Smooth muscle cell of the brain vasculature (primary cell): ENCODE results near the gene POU2AF1.

Experiments used
- DNase-seq: peaks from one replicate; pipeline ENCODE4 v3.0.0-alpha.2; 2012; ENCODE audit warnings: low read depth, low spot score

Gene POU2AF1

GRCh38 chr11:111387363-111387762 lies 8.3 kb upstream of the POU2AF1 start:
- no peak for DNase-seq

GRCh38 chr11:111386611-111387150 lies 7.6 kb upstream of the POU2AF1 start:
- no peak for DNase-seq

GRCh38 chr11:111384494-111384893 lies 5.4 kb upstream of the POU2AF1 start:
- no peak for DNase-seq

GRCh38 chr11:111382451-111382850 lies 3.4 kb upstream of the POU2AF1 start:
- DNase-seq: no peak

- DNase-seq: no peak
Observed at GRCh38 chr11:111379602-111380136, 594 bp upstream of the POU2AF1 start.

GRCh38 chr11:111378185-111378860 lies 752 bp downstream of the POU2AF1 start:
- no peak for DNase-seq

GRCh38 chr11:111376181-111376871 lies 2.7 kb downstream of the POU2AF1 start:
- DNase-seq: no peak

- no peak for DNase-seq
Observed at GRCh38 chr11:111373590-111373989, 5.5 kb downstream of the POU2AF1 start.

- DNase-seq: no peak
Observed at GRCh38 chr11:111372538-111372937, 6.5 kb downstream of the POU2AF1 start.

GRCh38 chr11:111370902-111371578 lies 8.0 kb downstream of the POU2AF1 start:
- DNase-seq: no peak

GRCh38 chr11:111370270-111370901 lies 8.7 kb downstream of the POU2AF1 start:
- DNase-seq: no peak

GRCh38 chr11:111368285-111368560 lies 10.9 kb downstream of the POU2AF1 start:
- no peak for DNase-seq

- no peak for DNase-seq
Observed at GRCh38 chr11:111367411-111368284, 11.4 kb downstream of the POU2AF1 start.

- DNase-seq: no peak
Observed at GRCh38 chr11:111366560-111367410, 12.3 kb downstream of the POU2AF1 start.

GRCh38 chr11:111365722-111366559 lies 13.1 kb downstream of the POU2AF1 start:
- DNase-seq: no peak

GRCh38 chr11:111364503-111364902 lies 14.6 kb downstream of the POU2AF1 start:
- DNase-seq: no peak

- no peak for DNase-seq
Observed at GRCh38 chr11:111363985-111364384, 15.1 kb downstream of the POU2AF1 start.

GRCh38 chr11:111362887-111363411 lies 16.1 kb downstream of the POU2AF1 start:
- DNase-seq: no peak

GRCh38 chr11:111361874-111362273 lies 17.2 kb downstream of the POU2AF1 start:
- no peak for DNase-seq
